HG02642 (cell line): Measurements from ENCODE around the gene DHX30.
"Not testable (repeated sequence)": the region's sequence is repeated elsewhere in the genome, so short reads cannot be mapped to it uniquely, and the experiment has no call there.

Experiments
- ATAC-seq: cut with Tn5 transposase; IDR thresholded peaks from one replicate; pipeline ENCODE4 v1.9.1; 2021; ENCODE audit warnings: mild to moderate bottlenecking; ENCODE audit not compliant: unreplicated experiment, poor library complexity

The DHX30 gene

DNA sequence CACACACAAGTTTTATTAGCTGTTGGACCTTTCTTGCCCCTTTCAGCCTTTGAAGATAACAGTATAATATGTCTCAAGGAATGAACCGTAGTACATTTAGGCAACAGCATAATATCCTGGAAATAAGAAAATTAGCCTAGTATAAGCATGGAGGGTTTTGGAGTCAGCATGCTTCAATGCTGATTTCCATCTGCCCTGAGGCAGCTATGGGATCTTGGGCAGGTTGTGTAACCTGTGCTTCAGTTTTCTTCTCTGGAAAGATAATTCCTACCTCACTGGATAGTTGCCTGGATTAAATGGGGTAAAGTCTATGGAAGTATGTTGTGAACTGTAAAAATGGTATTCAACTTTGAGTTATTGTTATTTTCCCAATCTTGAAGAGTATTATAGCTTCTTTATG lies 1.6 kb downstream of the DHX30 start:
- no peak for ATAC-seq

GRCh38 chr3:47813551-47814177 lies 10.7 kb downstream of the DHX30 start:
- no peak for ATAC-seq

DNA sequence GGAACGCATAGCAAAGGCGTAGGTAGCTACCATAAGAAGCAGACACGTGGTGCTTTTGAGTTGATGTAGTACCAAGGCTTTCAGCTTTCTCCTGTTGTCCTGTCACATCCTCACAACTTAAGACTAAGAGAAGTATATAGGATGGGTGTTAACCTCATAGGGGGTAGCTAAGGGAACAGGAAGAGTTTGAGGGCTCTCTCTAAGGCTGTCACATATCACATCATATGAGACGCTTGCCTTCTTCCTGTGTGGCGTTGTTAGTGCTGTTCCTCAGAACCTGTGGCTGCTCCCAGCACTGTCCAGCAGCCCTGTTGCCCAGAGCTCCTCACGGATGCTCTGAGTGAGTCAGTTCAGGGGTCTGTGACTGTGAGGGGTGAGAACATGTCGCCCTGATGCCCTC lies 14.7 kb downstream of the DHX30 start:
- no peak for ATAC-seq

DNA sequence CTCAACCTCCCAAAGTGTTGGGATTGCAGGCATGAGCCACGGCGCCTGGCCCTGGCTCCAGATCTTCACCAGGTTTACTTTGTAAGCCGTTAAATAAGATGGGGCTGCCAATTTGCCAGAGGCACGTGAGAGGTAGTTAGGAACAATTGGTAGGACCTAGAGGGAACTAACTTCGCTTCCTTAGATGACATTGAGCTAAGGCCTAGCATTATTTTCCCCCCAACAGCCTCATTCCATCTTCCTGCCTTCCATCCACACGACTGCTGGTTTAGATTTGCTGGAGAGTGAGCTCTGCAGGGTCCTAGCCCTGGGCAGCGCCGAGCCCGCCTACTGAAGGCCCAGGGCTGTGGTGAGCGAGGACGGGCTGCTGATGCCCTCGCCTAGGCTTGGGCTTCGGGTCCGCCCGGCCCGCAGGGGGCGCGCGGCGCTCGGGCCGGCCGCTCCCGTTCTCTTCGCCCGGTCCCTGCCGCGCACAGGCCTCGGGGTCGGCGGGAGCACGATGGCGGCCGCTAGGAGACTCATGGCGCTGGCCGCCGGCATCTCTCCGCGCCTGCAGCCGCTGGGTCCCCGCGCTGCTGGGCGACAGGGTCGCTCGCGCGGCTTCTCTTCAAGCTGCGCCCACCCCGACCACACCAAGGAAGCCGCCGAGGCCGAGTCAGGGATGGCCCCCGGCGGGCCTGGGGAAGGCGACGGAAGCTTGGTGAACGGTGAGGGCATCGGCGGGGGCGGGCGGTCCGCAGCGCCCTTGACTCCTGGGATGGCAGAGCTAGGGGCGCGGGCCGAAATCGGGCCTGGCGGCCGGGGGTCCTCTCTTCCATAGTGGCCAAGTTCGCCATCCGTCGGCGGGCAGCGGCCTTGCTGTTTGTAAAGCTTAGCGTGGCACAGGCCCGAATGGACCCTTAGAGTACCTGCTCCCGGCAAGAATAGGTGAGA lies 21.9 kb downstream of the DHX30 start:
- peak; percentile 95 for ATAC-seq

DNA sequence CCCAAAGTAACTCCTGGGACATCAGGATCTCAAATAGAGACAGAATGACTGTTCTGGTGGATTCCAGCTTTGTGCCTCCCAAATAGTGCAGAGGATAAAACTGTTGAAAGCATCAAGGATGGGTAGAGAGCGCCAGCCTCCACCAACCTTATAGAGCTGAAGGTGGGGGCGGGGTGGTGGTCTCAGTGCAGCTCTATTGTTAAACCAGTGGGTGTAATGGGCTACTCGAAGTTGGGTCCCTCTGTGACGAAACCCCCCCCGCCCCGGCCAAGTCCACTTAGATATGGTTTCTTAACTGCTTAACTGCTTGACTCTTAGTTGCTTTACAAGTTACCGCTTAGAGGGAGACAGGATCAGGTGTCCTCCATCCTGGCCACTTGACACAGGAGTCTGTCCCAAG lies 22.7 kb downstream of the DHX30 start:
- no peak for ATAC-seq

DNA sequence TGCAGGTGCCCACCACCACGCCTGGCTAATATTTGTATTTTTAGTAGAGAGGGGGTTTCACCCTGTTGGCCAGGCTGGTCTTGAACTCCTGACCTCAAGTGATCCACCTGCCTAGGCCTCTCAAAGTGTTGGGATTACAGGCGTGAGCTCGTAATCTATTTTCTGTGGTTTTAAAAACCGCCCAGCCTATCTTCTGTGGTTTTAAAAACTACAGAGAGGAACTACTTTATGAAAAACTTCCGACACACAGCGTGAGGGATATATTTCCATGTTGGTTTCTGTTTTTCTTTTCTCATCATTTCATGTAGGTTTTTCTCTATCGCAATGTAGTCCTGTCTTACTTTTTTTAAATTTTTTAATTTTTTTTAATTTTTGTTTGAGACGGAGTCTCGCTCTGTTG lies 26.5 kb downstream of the DHX30 start:
- ATAC-seq = not testable (repeated sequence)

- no peak for ATAC-seq
Measured at GRCh38 chr3:47836986-47837385, 34.0 kb downstream of the DHX30 start.

DNA sequence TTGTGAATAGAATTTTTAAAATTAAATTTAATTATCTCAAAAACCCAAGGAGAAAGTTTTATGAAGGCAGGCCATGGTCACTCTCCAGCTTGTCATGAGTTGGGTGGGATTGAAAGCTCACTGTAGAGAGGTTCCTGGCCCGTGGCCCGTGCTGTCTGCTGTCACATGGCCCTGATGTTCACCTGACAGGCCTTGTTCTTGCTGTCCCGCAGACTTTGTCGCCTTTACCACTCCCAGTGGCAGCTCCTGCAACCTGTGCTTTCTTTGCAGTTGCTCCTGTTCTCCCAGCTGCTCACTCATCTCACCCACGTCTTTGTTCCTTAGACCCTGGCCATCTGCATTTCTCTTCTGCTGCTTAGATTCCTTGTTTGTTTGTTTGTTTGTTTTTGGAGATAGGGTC lies 35.6 kb downstream of the DHX30 start:
- no peak for ATAC-seq

- no peak for ATAC-seq
Measured at GRCh38 chr3:47841786-47842349, 38.9 kb downstream of the DHX30 start.

- no peak for ATAC-seq
Measured at GRCh38 chr3:47846186-47846879, 43.4 kb downstream of the DHX30 start.

GRCh38 chr3:47846880-47847248 lies 43.9 kb downstream of the DHX30 start:
- ATAC-seq = no peak

GRCh38 chr3:47847260-47847659 lies 44.3 kb downstream of the DHX30 start:
- no peak for ATAC-seq

- no peak for ATAC-seq
Measured at GRCh38 chr3:47847801-47848518, 45.0 kb downstream of the DHX30 start.

DNA sequence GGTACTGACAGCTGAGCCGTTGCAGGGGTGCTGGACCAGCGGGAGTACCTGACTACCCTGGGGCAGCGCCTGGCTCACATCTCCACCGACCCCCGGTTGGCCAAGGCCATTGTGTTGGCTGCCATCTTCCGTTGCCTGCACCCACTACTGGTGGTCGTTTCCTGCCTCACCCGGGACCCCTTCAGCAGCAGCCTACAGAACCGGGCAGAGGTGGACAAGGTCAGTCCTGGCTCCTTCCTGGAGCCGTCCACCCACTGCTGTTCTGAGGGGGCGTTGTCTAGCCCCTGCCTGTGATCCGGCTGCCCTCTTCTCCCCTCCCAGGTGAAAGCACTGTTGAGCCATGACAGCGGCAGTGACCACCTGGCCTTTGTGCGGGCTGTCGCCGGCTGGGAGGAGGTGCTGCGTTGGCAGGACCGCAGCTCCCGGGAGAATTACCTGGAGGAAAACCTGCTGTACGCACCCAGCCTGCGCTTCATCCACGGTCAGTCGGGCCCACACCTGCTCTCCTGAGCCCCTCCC lies 45.7 kb downstream of the DHX30 start:
- no peak for ATAC-seq

GRCh38 chr3:47849186-47849698 lies 46.3 kb downstream of the DHX30 start:
- no peak for ATAC-seq

GRCh38 chr3:47849699-47850563 lies 47.0 kb downstream of the DHX30 start:
- no peak for ATAC-seq

DNA sequence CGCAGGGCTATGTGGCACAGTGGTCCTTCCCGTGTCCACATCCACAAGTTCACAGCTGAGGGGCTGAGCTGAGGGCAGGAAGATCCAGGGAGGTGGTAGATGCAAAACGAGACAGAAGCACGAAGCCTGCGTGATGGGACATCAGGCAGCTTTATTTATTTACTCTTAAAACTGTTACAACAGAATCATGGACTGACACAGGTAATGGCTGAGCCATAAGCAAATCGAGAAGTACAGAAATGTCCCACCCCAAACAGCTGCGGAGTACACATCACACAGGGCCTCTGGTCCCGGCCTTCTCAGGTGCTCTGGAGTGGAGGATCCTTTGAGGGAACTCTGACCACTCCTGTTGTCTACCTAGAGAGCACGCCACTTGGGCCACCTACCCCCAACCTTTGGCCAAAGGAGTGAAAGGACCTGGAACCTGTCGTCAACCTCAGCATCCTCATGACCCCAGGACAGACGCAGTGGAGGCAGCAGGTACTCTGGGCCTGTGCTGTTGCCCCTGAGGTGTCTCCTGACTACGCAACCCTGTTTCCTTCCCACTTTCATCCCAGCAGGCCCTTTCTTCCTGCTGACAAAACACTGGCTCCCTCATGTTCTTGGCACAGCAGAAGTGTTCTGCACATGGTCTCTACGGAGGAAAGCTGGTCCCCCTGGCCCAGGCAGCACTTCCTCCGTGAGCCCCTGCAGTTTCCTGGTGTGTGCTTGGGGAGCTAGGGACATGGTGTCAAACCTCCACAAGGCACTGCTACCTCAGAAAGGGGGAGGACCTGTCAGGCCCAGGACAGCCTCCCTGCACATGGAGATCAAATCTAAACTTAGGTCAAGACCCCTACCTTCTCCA lies 47.8 kb downstream of the DHX30 start:
- no peak for ATAC-seq
